ENCODE results near the gene MPHOSPH9. TPM values are rescaled to one million over a fixed set of nuclear protein-coding genes. Genes with fewer than 3 reads are reported as not detected.

Gene MPHOSPH9
- total and polyA plus RNA-seq, 11 donors = 6.0 to 32.3 (median 20.4) TPM

GRCh38 chr12:123120452-123121166 lies 112.3 kb downstream of the MPHOSPH9 start:
- Histone ChIP-seq H3K4me3 (no peak overlapping the region), H3K9me3 (no peaks in the 10 kb centered on the region), H3K4me1 (peaks cover 6 to 53% (median 32%) of the 10 kb centered on the region in 12 donors), H3K27ac (peak overlapping the region in 5 of 12 donors; percentile 9 to 39 (median 22)), H3K36me3 (no peaks in the 10 kb centered on the region), H3K27me3 (no peaks in the 10 kb centered on the region)
- no peak for TF ChIP-seq CTCF (IDR thresholded peaks at IDR 0.05)
- no peak for TF ChIP-seq POLR2A (IDR thresholded peaks at IDR 0.05)
- DNase-seq (peak in 2 of 5 donors; percentile 58 to 66), ATAC-seq (peak in 2 of 4 donors; percentile 27 to 40)
- WGBS, 4 donors = 50 to 74% (median 61%) methylated on average over 3 of the region's 3 CpGs
- intact Hi-C loops (cut with DNase I) = no loop called here

GRCh38 chr12:123119808-123120207 lies 113.1 kb downstream of the MPHOSPH9 start:
- Histone ChIP-seq H3K36me3 (no peaks in the 10 kb centered on the region), H3K27me3 (no peaks in the 10 kb centered on the region), H3K9me3 (no peaks in the 10 kb centered on the region), H3K27ac (no peak overlapping the region), H3K4me1 (peaks cover 10 to 61% (median 38%) of the 10 kb centered on the region in 12 donors), H3K4me3 (no peak overlapping the region)
- WGBS, 4 donors = 87 to 97% (median 92%) methylated on average over 7 of the region's 7 CpGs
- no peak for ATAC-seq
- TF ChIP-seq CTCF (IDR thresholded peaks at IDR 0.05) = no peak
- TF ChIP-seq POLR2A (IDR thresholded peaks at IDR 0.05) = no peak
- no peak for DNase-seq
- intact Hi-C loops (cut with DNase I) = loop anchor here in 1 of 10 donors (10.0 kb wide), 1 partner anchor 75 kb away; no protein-coding TSS in a partner anchor

GRCh38 chr12:123118497-123118896 lies 114.4 kb downstream of the MPHOSPH9 start:
- 89 to 93% (median 92%) methylated on average over 8 of the region's 8 CpGs for WGBS, 4 donors
- ATAC-seq = no peak
- Histone ChIP-seq H3K27me3 (no peaks in the 10 kb centered on the region), H3K4me1 (peaks cover 12 to 72% (median 47%) of the 10 kb centered on the region in 12 donors), H3K4me3 (no peak overlapping the region), H3K9me3 (no peaks in the 10 kb centered on the region), H3K27ac (peak overlapping the region in 1 of 12 donors; percentile 83), H3K36me3 (no peaks in the 10 kb centered on the region)
- DNase-seq = no peak
- no peak for TF ChIP-seq POLR2A (IDR thresholded peaks at IDR 0.05)
- no peak for TF ChIP-seq CTCF (IDR thresholded peaks at IDR 0.05)
- intact Hi-C loops (cut with DNase I) = loop anchor here in 1 of 10 donors (10.0 kb wide), 1 partner anchor 74 kb away; no protein-coding TSS in a partner anchor

GRCh38 chr12:123115409-123116121 lies 117.4 kb downstream of the MPHOSPH9 start:
- H3K36me3 ChIP-seq = no peaks in the 10 kb centered on the region
- DNase-seq (peak in 4 of 5 donors; percentile 69 to 75 (median 74)), ATAC-seq (peak; percentile 89 to 92 (median 91))
- TF ChIP-seq POLR2A (IDR thresholded peaks at IDR 0.05) = no peak
- TF ChIP-seq CTCF (IDR thresholded peaks at IDR 0.05) = peak in 1 of 12 donors; percentile 13
- intact Hi-C loops (cut with DNase I) = loop anchor here in 1 of 10 donors (10.0 kb wide), 1 partner anchor 71 kb away; no protein-coding TSS in a partner anchor
- peaks cover 12 to 84% (median 49%) of the 10 kb centered on the region in 12 donors for H3K4me1 ChIP-seq
- H3K27me3 ChIP-seq = no peaks in the 10 kb centered on the region
- H3K9me3 ChIP-seq = no peaks in the 10 kb centered on the region
- WGBS, 4 donors = 42 to 48% (median 46%) methylated on average over 8 of the region's 8 CpGs
- peak overlapping the region; percentile 26 to 86 (median 76) for H3K27ac ChIP-seq
- H3K4me3 ChIP-seq = peak overlapping the region in 2 of 12 donors; percentile 25 to 29

Data from heart left ventricle (tissue), 16 donors.